HCT116 (cell line): ENCODE data around the gene MYLK2.

ENCODE experiments used
- CEBPB ChIP-seq: IDR thresholded peaks from 2 replicates; pipeline ENCODE4 v1.6.1; 2012; ENCODE audit warnings: low read depth
- CTCF ChIP-seq, 3 experiments: fragments of 200-600 bp in 1 of 3; sonication (generic) in 1 of 3; IDR thresholded peaks in 2 of 3; conservative IDR thresholded peaks in 1 of 3; 2 replicates each; pipeline ENCODE4 v1.5.1; 2012 to 2017; ENCODE audit warnings: low read depth in 2 of 3, low read length in 2 of 3, antibody characterized with exemption in 1 of 3, borderline replicate concordance in 1 of 3, control low read depth in 1 of 3, mild to moderate bottlenecking in 1 of 3, mixed read lengths in 1 of 3, mixed run types in 1 of 3, moderate library complexity in 1 of 3; ENCODE audit not compliant: insufficient read depth in 1 of 3
- EGR1 ChIP-seq: IDR thresholded peaks from 2 replicates; pipeline ENCODE4 v1.6.1; 2012; ENCODE audit warnings: low read depth
- EZH2 ChIP-seq: fragments of 200-600 bp; sonication (generic); IDR thresholded peaks from 2 replicates; pipeline ENCODE4 v1.6.1; 2017; ENCODE audit warnings: antibody characterized with exemption, mixed run types
- FOSL1 ChIP-seq: IDR thresholded peaks from 2 replicates; pipeline ENCODE4 v1.6.1; 2012; ENCODE audit warnings: low read depth
- JUND ChIP-seq: IDR thresholded peaks from 2 replicates; pipeline ENCODE4 v1.6.1; 2012
- POLR2A ChIP-seq: IDR thresholded peaks from 2 replicates; pipeline ENCODE4 v1.7.0; 2011; ENCODE audit warnings: borderline replicate concordance; ENCODE audit not compliant: insufficient read depth, insufficient read length; ENCODE audit errors: extremely low read depth
- POLR2AphosphoS5 ChIP-seq: IDR thresholded peaks from 2 replicates; pipeline ENCODE4 v1.6.1; 2011; ENCODE audit warnings: mild to moderate bottlenecking, low read depth, low read length, moderate library complexity
- RAD21 ChIP-seq: IDR thresholded peaks from 2 replicates; pipeline ENCODE4 v1.6.1; 2012; ENCODE audit warnings: low read depth, mild to moderate bottlenecking
- REST ChIP-seq: IDR thresholded peaks from 2 replicates; pipeline ENCODE4 v1.6.1; 2012; ENCODE audit warnings: low read depth
- SP1 ChIP-seq: IDR thresholded peaks from 2 replicates; pipeline ENCODE4 v1.6.1; 2012; ENCODE audit warnings: low read depth
- TCF7L2 ChIP-seq: IDR thresholded peaks from 2 replicates; pipeline ENCODE4 v1.7.0; 2011; ENCODE audit warnings: borderline replicate concordance, inconsistent platforms; ENCODE audit not compliant: insufficient read depth, insufficient read length; ENCODE audit errors: extremely low read depth
- YY1 ChIP-seq: IDR thresholded peaks from 2 replicates; pipeline ENCODE4 v1.6.1; 2011; ENCODE audit warnings: low read length, low read depth, moderate library complexity, mild to moderate bottlenecking; ENCODE audit not compliant: insufficient replicate concordance; ENCODE audit errors: extremely low read depth

- TF ChIP-seq JUND: no peak
- no peak for TF ChIP-seq POLR2AphosphoS5
- TF ChIP-seq CTCF (IDR thresholded peaks at IDR 0.05 in 2 of 3, conservative IDR thresholded peaks at IDR 0.05 in 1 of 3; ENCODE audit: borderline replicate concordance in 1 of 3, insufficient read depth in 1 of 3, low read depth in 2 of 3, low read length in 2 of 3): no peak
- no peak for TF ChIP-seq SP1
- TF ChIP-seq REST: no peak
- no peak for TF ChIP-seq POLR2A
- TF ChIP-seq CEBPB: no peak
- no peak for TF ChIP-seq RAD21
- no peak for TF ChIP-seq FOSL1
- no peak for TF ChIP-seq TCF7L2
- no peak for TF ChIP-seq EGR1
- TF ChIP-seq YY1: no peak
- TF ChIP-seq EZH2: no peak
Measured at GRCh38 chr20:31821427-31821826, 2.3 kb downstream of the MYLK2 start.
